Colonic mucosa (tissue), 4 donors: Measurements from ENCODE around the gene RNF103. TPM values are rescaled to one million over a fixed set of nuclear protein-coding genes. Genes with fewer than 3 reads are reported as not detected.

Experiments
- DNase-seq: peaks from one replicate; pipeline ENCODE4 v3.0.0-alpha.2; 2020
- H3K27ac ChIP-seq: fragments of 200-600 bp; one replicate; pipeline ENCODE4 v1.8.0; 2021
- H3K27me3 ChIP-seq: fragments of 200-600 bp; one replicate; pipeline ENCODE4 v1.8.0; 2021
- H3K36me3 ChIP-seq: fragments of 200-600 bp; one replicate; pipeline ENCODE4 v1.8.0; 2021
- H3K4me1 ChIP-seq: fragments of 200-600 bp; one replicate; pipeline ENCODE4 v1.8.0; 2021; ENCODE audit warnings: mild to moderate bottlenecking
- H3K4me3 ChIP-seq: fragments of 200-600 bp; one replicate; pipeline ENCODE4 v1.8.0; 2021
- H3K9ac ChIP-seq, 2 donors: one replicate each; pipeline ENCODE4 v1.7.0; 2013; ENCODE audit warnings: control low read depth in 2 of 2, low read depth in 2 of 2, low read length in 2 of 2
- H3K9me3 ChIP-seq: fragments of 200-600 bp; one replicate; pipeline ENCODE4 v1.8.0; 2021
- CTCF ChIP-seq: fragments of 200-600 bp; IDR thresholded peaks from one replicate; pipeline ENCODE4 v1.8.0; 2022; ENCODE audit warnings: antibody characterized with exemption, mild to moderate bottlenecking
- intact Hi-C: fragments of 100-400 bp; cut with DNase I; formaldehyde crosslinking; loops from one replicate; pipeline ENCODE4 v1.14.1; 2022
- total RNA-seq, 2 donors: library from RNA; stranded (reverse); fragmentation: NEBNext Ultra II Directional in 1 of 2; extraction: Animal tissue kit (Norgen Biotek cat#: 25700) in 1 of 2; gene quantifications; one replicate each; pipeline ENCODE4 v1.2.1, GENCODE V29; 2021
- donor health status: healthy.
- donor health status: DM: no; HTN: no; CAD: no.
- donor health status: DM: no; HTN: no; CAD: no.

The RNF103 gene
- total RNA-seq, 2 donors from 2014 or later: 41.0 to 58.7 TPM

GRCh38 chr2:86646329-86646728 is 22.7 kb upstream of the RNF103 start:
- intact Hi-C loops: no loop called here
- H3K4me1 ChIP-seq: no peaks in the 10 kb centered on the region
- no peak overlapping the region for H3K27ac ChIP-seq
- no peak for TF ChIP-seq CTCF
- H3K9me3 ChIP-seq: no peaks in the 10 kb centered on the region
- no peaks in the 10 kb centered on the region for H3K27me3 ChIP-seq
- H3K4me3 ChIP-seq: no peak overlapping the region
- no peak overlapping the region for H3K9ac ChIP-seq
- H3K36me3 ChIP-seq: no peaks in the 10 kb centered on the region
- no peak for DNase-seq

- Histone ChIP-seq H3K9me3 (no peaks in the 10 kb centered on the region), H3K27ac (no peak overlapping the region), H3K27me3 (no peaks in the 10 kb centered on the region), H3K4me3 (no peak overlapping the region), H3K9ac (no peak overlapping the region), H3K36me3 (no peaks in the 10 kb centered on the region), H3K4me1 (no peaks in the 10 kb centered on the region)
- intact Hi-C loops: no loop called here
- no peak for DNase-seq
- no peak for TF ChIP-seq CTCF
These were observed 22.1 kb upstream of the RNF103 start for GRCh38 chr2:86645752-86646151.

GRCh38 chr2:86638712-86639111 is 15.0 kb upstream of the RNF103 start:
- no peak overlapping the region for H3K27ac ChIP-seq
- no peaks in the 10 kb centered on the region for H3K27me3 ChIP-seq
- intact Hi-C loops: no loop called here
- DNase-seq: no peak
- no peak overlapping the region for H3K9ac ChIP-seq
- no peaks in the 10 kb centered on the region for H3K9me3 ChIP-seq
- H3K36me3 ChIP-seq: no peaks in the 10 kb centered on the region
- TF ChIP-seq CTCF: no peak
- H3K4me1 ChIP-seq: no peaks in the 10 kb centered on the region
- H3K4me3 ChIP-seq: no peak overlapping the region

GRCh38 chr2:86636842-86637241 is 13.2 kb upstream of the RNF103 start:
- Histone ChIP-seq H3K36me3 (no peaks in the 10 kb centered on the region), H3K9me3 (no peaks in the 10 kb centered on the region), H3K27me3 (no peaks in the 10 kb centered on the region), H3K4me3 (no peak overlapping the region), H3K27ac (no peak overlapping the region), H3K9ac (no peak overlapping the region), H3K4me1 (peaks cover 2% of the 10 kb centered on the region)
- intact Hi-C loops: no loop called here
- no peak for DNase-seq
- no peak for TF ChIP-seq CTCF

- H3K36me3 ChIP-seq: no peaks in the 10 kb centered on the region
- intact Hi-C loops: no loop called here
- TF ChIP-seq CTCF: no peak
- H3K9ac ChIP-seq: no peak overlapping the region
- no peak overlapping the region for H3K27ac ChIP-seq
- H3K4me3 ChIP-seq: no peak overlapping the region
- H3K4me1 ChIP-seq: peaks cover 2% of the 10 kb centered on the region
- DNase-seq: no peak
- no peaks in the 10 kb centered on the region for H3K9me3 ChIP-seq
- no peaks in the 10 kb centered on the region for H3K27me3 ChIP-seq
These were observed 10.7 kb upstream of the RNF103 start for GRCh38 chr2:86634352-86634751.
